Measurements from ENCODE around the gene TIMM21.

DNA sequence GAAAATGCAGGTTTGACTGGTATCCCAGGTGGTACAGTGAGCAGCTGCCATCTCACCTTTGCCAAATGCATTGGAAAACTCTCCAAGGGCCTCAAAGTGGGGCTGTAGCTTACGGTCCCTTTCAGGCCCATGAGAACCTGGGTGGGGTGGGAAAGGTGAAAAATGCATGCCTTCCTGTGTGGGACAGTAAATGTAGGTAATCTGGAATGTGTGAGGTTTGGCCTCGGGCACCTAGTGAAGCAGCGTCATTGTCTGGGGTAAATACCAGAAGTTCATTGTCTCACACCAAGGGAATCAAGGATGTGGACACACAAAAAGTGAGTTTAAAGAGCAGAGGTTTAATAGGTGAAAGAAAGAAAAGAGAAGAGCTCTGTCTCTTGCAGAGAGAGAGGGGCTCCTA lies 36.6 kb downstream of the TIMM21 start:
- TF ChIP-seq, protein P1, sequence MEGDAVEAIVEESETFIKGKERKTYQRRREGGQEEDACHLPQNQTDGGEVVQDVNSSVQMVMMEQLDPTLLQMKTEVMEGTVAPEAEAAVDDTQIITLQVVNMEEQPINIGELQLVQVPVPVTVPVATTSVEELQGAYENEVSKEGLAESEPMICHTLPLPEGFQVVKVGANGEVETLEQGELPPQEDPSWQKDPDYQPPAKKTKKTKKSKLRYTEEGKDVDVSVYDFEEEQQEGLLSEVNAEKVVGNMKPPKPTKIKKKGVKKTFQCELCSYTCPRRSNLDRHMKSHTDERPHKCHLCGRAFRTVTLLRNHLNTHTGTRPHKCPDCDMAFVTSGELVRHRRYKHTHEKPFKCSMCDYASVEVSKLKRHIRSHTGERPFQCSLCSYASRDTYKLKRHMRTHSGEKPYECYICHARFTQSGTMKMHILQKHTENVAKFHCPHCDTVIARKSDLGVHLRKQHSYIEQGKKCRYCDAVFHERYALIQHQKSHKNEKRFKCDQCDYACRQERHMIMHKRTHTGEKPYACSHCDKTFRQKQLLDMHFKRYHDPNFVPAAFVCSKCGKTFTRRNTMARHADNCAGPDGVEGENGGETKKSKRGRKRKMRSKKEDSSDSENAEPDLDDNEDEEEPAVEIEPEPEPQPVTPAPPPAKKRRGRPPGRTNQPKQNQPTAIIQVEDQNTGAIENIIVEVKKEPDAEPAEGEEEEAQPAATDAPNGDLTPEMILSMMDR (IDR thresholded peaks at IDR 0.05) = no peak
- TF ChIP-seq POLR2A (IDR thresholded peaks at IDR 0.05) = no peak
